ENCODE data around the gene PPM1H. TPM values are rescaled to one million over a fixed set of nuclear protein-coding genes. Genes with fewer than 3 reads are reported as not detected.

PPM1H gene
- polyA plus RNA-seq, 1 donor: 20.0 TPM

- Histone ChIP-seq H3K4me1 (ENCODE audit: control insufficient read depth, insufficient read depth, low read length) (peaks cover 3% of the 10 kb centered on the region), H3K4me3 (ENCODE audit: low read length) (no peak overlapping the region), H3K27ac (ENCODE audit: low read length) (no peak overlapping the region), H3K9me3 (ENCODE audit: control insufficient read depth, low read depth, low read length) (no peaks in the 10 kb centered on the region), H3K36me3 (ENCODE audit: control insufficient read depth, insufficient read depth, low read length) (peaks cover 12% of the 10 kb centered on the region), H3K27me3 (ENCODE audit: control insufficient read depth, insufficient read depth, low read length) (no peaks in the 10 kb centered on the region)
- WGBS (ENCODE audit: insufficient coverage, low lambda C conversion rate): no CpG with 5 or more reads among the region's 6 CpGs
- DNase-seq: no peak
Observed at GRCh38 chr12:62787023-62787422, 147.9 kb downstream of the PPM1H start.

- Histone ChIP-seq H3K4me1 (ENCODE audit: control insufficient read depth, insufficient read depth, low read length) (peaks cover 3% of the 10 kb centered on the region), H3K36me3 (ENCODE audit: control insufficient read depth, insufficient read depth, low read length) (peaks cover 12% of the 10 kb centered on the region), H3K27me3 (ENCODE audit: control insufficient read depth, insufficient read depth, low read length) (no peaks in the 10 kb centered on the region), H3K4me3 (ENCODE audit: low read length) (no peak overlapping the region), H3K9me3 (ENCODE audit: control insufficient read depth, low read depth, low read length) (no peaks in the 10 kb centered on the region), H3K27ac (ENCODE audit: low read length) (no peak overlapping the region)
- DNase-seq: no peak
- WGBS (ENCODE audit: insufficient coverage, low lambda C conversion rate): no CpG with 5 or more reads among the region's 8 CpGs
Observed at GRCh38 chr12:62785941-62786559, 148.9 kb downstream of the PPM1H start.

- Histone ChIP-seq H3K9me3 (ENCODE audit: control insufficient read depth, low read depth, low read length) (no peaks in the 10 kb centered on the region), H3K4me1 (ENCODE audit: control insufficient read depth, insufficient read depth, low read length) (peaks cover 3% of the 10 kb centered on the region), H3K4me3 (ENCODE audit: low read length) (no peak overlapping the region), H3K36me3 (ENCODE audit: control insufficient read depth, insufficient read depth, low read length) (peaks cover 12% of the 10 kb centered on the region), H3K27me3 (ENCODE audit: control insufficient read depth, insufficient read depth, low read length) (no peaks in the 10 kb centered on the region), H3K27ac (ENCODE audit: low read length) (no peak overlapping the region)
- no peak for DNase-seq
- WGBS (ENCODE audit: insufficient coverage, low lambda C conversion rate): 100% methylated on average over 2 of the region's 4 CpGs
Observed at GRCh38 chr12:62784576-62784975, 150.4 kb downstream of the PPM1H start.

- no CpG with 5 or more reads among the region's 6 CpGs for WGBS (ENCODE audit: insufficient coverage, low lambda C conversion rate)
- H3K9me3 ChIP-seq (ENCODE audit: control insufficient read depth, low read depth, low read length): no peaks in the 10 kb centered on the region
- H3K4me1 ChIP-seq (ENCODE audit: control insufficient read depth, insufficient read depth, low read length): peaks cover 3% of the 10 kb centered on the region
- no peak overlapping the region for H3K27ac ChIP-seq (ENCODE audit: low read length)
- no peak for DNase-seq
- H3K4me3 ChIP-seq (ENCODE audit: low read length): no peak overlapping the region
- peaks cover 12% of the 10 kb centered on the region for H3K36me3 ChIP-seq (ENCODE audit: control insufficient read depth, insufficient read depth, low read length)
- H3K27me3 ChIP-seq (ENCODE audit: control insufficient read depth, insufficient read depth, low read length): no peaks in the 10 kb centered on the region
Observed at GRCh38 chr12:62783881-62784280, 151.1 kb downstream of the PPM1H start.

GRCh38 chr12:62781136-62781880, 153.6 kb downstream of the PPM1H start:
- no peaks in the 10 kb centered on the region for H3K36me3 ChIP-seq (ENCODE audit: control insufficient read depth, insufficient read depth, low read length)
- no peak overlapping the region for H3K27ac ChIP-seq (ENCODE audit: low read length)
- no CpG with 5 or more reads among the region's 9 CpGs for WGBS (ENCODE audit: insufficient coverage, low lambda C conversion rate)
- H3K9me3 ChIP-seq (ENCODE audit: control insufficient read depth, low read depth, low read length): no peaks in the 10 kb centered on the region
- no peak for DNase-seq
- H3K4me1 ChIP-seq (ENCODE audit: control insufficient read depth, insufficient read depth, low read length): peaks cover 7% of the 10 kb centered on the region
- H3K27me3 ChIP-seq (ENCODE audit: control insufficient read depth, insufficient read depth, low read length): no peaks in the 10 kb centered on the region
- H3K4me3 ChIP-seq (ENCODE audit: low read length): no peak overlapping the region

- Histone ChIP-seq H3K4me1 (ENCODE audit: control insufficient read depth, insufficient read depth, low read length) (peaks cover 6% of the 10 kb centered on the region), H3K4me3 (ENCODE audit: low read length) (no peak overlapping the region), H3K27me3 (ENCODE audit: control insufficient read depth, insufficient read depth, low read length) (no peaks in the 10 kb centered on the region), H3K36me3 (ENCODE audit: control insufficient read depth, insufficient read depth, low read length) (no peaks in the 10 kb centered on the region), H3K27ac (ENCODE audit: low read length) (no peak overlapping the region), H3K9me3 (ENCODE audit: control insufficient read depth, low read depth, low read length) (no peaks in the 10 kb centered on the region)
- DNase-seq: no peak
Observed at GRCh38 chr12:62779488-62779887, 155.5 kb downstream of the PPM1H start.

GRCh38 chr12:62778187-62778586, 156.8 kb downstream of the PPM1H start:
- DNase-seq: no peak
- Histone ChIP-seq H3K27me3 (ENCODE audit: control insufficient read depth, insufficient read depth, low read length) (no peaks in the 10 kb centered on the region), H3K4me1 (ENCODE audit: control insufficient read depth, insufficient read depth, low read length) (peaks cover 6% of the 10 kb centered on the region), H3K36me3 (ENCODE audit: control insufficient read depth, insufficient read depth, low read length) (no peaks in the 10 kb centered on the region), H3K9me3 (ENCODE audit: control insufficient read depth, low read depth, low read length) (no peaks in the 10 kb centered on the region), H3K27ac (ENCODE audit: low read length) (no peak overlapping the region), H3K4me3 (ENCODE audit: low read length) (no peak overlapping the region)
- WGBS (ENCODE audit: insufficient coverage, low lambda C conversion rate): no CpG with 5 or more reads among the region's 3 CpGs

GRCh38 chr12:62776997-62777396, 158.0 kb downstream of the PPM1H start:
- Histone ChIP-seq H3K4me3 (ENCODE audit: low read length) (no peak overlapping the region), H3K27ac (ENCODE audit: low read length) (peak overlapping the region; percentile 21), H3K4me1 (ENCODE audit: control insufficient read depth, insufficient read depth, low read length) (peaks cover 6% of the 10 kb centered on the region), H3K36me3 (ENCODE audit: control insufficient read depth, insufficient read depth, low read length) (no peaks in the 10 kb centered on the region), H3K9me3 (ENCODE audit: control insufficient read depth, low read depth, low read length) (no peaks in the 10 kb centered on the region), H3K27me3 (ENCODE audit: control insufficient read depth, insufficient read depth, low read length) (no peaks in the 10 kb centered on the region)
- WGBS (ENCODE audit: insufficient coverage, low lambda C conversion rate): no CpG with 5 or more reads among the region's 2 CpGs
- DNase-seq: peak; percentile 58 to 74

GRCh38 chr12:62776575-62776974, 158.4 kb downstream of the PPM1H start:
- no peak for DNase-seq
- no peaks in the 10 kb centered on the region for H3K36me3 ChIP-seq (ENCODE audit: control insufficient read depth, insufficient read depth, low read length)
- H3K9me3 ChIP-seq (ENCODE audit: control insufficient read depth, low read depth, low read length): no peaks in the 10 kb centered on the region
- H3K27me3 ChIP-seq (ENCODE audit: control insufficient read depth, insufficient read depth, low read length): no peaks in the 10 kb centered on the region
- H3K4me3 ChIP-seq (ENCODE audit: low read length): no peak overlapping the region
- H3K27ac ChIP-seq (ENCODE audit: low read length): peak overlapping the region; percentile 4
- peaks cover 6% of the 10 kb centered on the region for H3K4me1 ChIP-seq (ENCODE audit: control insufficient read depth, insufficient read depth, low read length)

- H3K27ac ChIP-seq (ENCODE audit: low read length): no peak overlapping the region
- H3K27me3 ChIP-seq (ENCODE audit: control insufficient read depth, insufficient read depth, low read length): no peaks in the 10 kb centered on the region
- H3K36me3 ChIP-seq (ENCODE audit: control insufficient read depth, insufficient read depth, low read length): no peaks in the 10 kb centered on the region
- peaks cover 6% of the 10 kb centered on the region for H3K4me1 ChIP-seq (ENCODE audit: control insufficient read depth, insufficient read depth, low read length)
- no peak overlapping the region for H3K4me3 ChIP-seq (ENCODE audit: low read length)
- WGBS (ENCODE audit: insufficient coverage, low lambda C conversion rate): 100% methylated on average over 3 of the region's 8 CpGs
- no peak for DNase-seq
- no peaks in the 10 kb centered on the region for H3K9me3 ChIP-seq (ENCODE audit: control insufficient read depth, low read depth, low read length)
Observed at GRCh38 chr12:62774794-62775193, 160.2 kb downstream of the PPM1H start.

GRCh38 chr12:62772416-62772955, 162.5 kb downstream of the PPM1H start:
- Histone ChIP-seq H3K9me3 (ENCODE audit: control insufficient read depth, low read depth, low read length) (no peaks in the 10 kb centered on the region), H3K27me3 (ENCODE audit: control insufficient read depth, insufficient read depth, low read length) (no peaks in the 10 kb centered on the region), H3K4me1 (ENCODE audit: control insufficient read depth, insufficient read depth, low read length) (peaks cover 6% of the 10 kb centered on the region), H3K36me3 (ENCODE audit: control insufficient read depth, insufficient read depth, low read length) (no peaks in the 10 kb centered on the region), H3K27ac (ENCODE audit: low read length) (no peak overlapping the region), H3K4me3 (ENCODE audit: low read length) (no peak overlapping the region)
- no peak for DNase-seq
- WGBS (ENCODE audit: insufficient coverage, low lambda C conversion rate): no CpG with 5 or more reads among the region's 4 CpGs
